Subcutaneous adipose tissue (tissue), 4 donors: ENCODE measurements around the gene QDPR. TPM values are rescaled to one million over a fixed set of nuclear protein-coding genes. Genes with fewer than 3 reads are reported as not detected.

Experiments used
- total RNA-seq, 4 donors: library from RNA; depleted of rRNA; stranded (reverse); fragments of >200 nt; gene quantifications; one replicate each; pipeline ENCODE4 v1.1.0, GENCODE V29; 2016
- TF ChIP-seq, protein P1 (sequence below): fragments of 450-650 bp; IDR thresholded peaks from one replicate; pipeline ENCODE4 v1.5.1; 2016; ENCODE audit warnings: low read depth, mild to moderate bottlenecking, control low read depth, antibody characterized with exemption, moderate library complexity

QDPR gene
- total RNA-seq, 4 donors from 2014 or later: 13.9 to 50.9 (median 34.9) TPM

DNA sequence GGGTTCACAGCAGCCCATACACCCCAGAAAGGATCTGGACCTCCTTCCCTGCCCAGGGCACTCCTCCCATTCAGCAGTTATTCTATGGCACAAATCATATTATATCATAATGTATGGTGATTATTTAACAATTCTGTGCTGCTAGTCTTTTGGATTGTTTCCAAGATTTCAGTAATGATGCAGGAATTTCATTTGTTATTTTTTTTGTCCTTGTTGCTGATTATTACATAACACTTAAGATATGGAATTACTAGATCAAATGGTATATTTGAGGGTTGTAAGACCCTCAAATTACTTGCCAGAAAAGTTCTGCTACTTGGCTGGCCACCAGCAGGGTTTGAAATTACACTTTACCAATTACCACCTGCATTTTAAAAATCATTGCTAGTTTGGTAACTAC lies 36.4 kb downstream of the QDPR start:
- TF ChIP-seq, protein P1, sequence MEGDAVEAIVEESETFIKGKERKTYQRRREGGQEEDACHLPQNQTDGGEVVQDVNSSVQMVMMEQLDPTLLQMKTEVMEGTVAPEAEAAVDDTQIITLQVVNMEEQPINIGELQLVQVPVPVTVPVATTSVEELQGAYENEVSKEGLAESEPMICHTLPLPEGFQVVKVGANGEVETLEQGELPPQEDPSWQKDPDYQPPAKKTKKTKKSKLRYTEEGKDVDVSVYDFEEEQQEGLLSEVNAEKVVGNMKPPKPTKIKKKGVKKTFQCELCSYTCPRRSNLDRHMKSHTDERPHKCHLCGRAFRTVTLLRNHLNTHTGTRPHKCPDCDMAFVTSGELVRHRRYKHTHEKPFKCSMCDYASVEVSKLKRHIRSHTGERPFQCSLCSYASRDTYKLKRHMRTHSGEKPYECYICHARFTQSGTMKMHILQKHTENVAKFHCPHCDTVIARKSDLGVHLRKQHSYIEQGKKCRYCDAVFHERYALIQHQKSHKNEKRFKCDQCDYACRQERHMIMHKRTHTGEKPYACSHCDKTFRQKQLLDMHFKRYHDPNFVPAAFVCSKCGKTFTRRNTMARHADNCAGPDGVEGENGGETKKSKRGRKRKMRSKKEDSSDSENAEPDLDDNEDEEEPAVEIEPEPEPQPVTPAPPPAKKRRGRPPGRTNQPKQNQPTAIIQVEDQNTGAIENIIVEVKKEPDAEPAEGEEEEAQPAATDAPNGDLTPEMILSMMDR: no peak

DNA sequence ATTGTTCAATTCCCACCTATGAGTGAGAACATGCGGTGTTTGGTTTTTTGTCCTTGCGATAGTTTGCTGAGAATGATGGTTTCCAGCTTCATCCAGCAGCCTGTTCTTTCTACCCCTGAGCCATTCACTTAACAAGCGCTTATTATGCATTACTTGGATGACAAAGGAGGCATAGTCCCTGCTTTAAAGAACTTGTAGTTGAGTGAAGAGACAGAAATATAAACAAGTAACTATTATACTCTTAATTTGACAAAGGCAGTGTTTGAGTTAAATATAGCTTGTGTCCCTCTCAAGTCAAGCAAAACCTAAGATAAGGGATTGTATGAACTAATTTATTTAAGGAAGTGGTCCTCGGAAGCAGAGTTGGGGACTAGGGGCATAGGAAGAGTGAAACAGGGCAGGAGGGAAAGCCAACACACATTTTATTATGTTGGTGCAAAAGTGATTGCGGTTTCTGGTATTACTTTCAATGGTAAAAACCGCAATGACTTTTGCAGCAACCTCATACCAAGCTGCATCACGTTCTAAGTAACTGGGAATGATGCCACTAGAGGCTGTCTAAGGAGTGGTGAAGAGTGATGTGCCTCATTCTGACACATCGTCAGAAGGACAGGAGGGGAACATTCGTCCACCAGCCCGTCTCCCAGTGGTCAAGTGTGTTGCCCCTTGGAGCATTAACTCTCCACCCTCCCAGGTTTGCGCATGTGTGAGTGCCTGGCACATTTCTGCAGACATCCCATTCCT lies 41.8 kb downstream of the QDPR start:
- TF ChIP-seq, protein P1: no peak

GRCh38 chr4:17468619-17469221 lies 43.2 kb downstream of the QDPR start:
- TF ChIP-seq, protein P1: no peak

DNA sequence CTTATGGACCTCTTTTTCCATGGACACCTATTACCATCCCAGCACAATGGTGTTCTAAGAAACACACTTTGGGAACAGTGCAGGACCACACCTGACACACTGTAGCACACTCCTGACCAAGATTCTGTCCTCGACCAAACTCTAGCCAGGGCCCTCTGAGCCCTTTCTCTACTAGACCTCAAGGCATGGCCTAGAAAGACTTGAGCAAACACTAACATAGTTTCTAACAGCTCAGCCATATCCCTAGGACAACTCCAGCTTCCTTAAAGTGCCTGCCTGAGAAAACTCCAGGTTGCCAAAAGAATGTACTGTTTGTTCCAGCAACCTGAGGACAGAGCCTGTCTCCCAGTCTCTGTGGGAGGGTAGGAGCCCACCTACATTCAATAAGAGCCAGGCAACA lies 48.3 kb downstream of the QDPR start:
- TF ChIP-seq, protein P1: no peak

- TF ChIP-seq, protein P1: no peak
Observed at GRCh38 chr4:17450269-17450804, 61.6 kb downstream of the QDPR start.

GRCh38 chr4:17448689-17449088 lies 63.2 kb downstream of the QDPR start:
- TF ChIP-seq, protein P1: no peak

DNA sequence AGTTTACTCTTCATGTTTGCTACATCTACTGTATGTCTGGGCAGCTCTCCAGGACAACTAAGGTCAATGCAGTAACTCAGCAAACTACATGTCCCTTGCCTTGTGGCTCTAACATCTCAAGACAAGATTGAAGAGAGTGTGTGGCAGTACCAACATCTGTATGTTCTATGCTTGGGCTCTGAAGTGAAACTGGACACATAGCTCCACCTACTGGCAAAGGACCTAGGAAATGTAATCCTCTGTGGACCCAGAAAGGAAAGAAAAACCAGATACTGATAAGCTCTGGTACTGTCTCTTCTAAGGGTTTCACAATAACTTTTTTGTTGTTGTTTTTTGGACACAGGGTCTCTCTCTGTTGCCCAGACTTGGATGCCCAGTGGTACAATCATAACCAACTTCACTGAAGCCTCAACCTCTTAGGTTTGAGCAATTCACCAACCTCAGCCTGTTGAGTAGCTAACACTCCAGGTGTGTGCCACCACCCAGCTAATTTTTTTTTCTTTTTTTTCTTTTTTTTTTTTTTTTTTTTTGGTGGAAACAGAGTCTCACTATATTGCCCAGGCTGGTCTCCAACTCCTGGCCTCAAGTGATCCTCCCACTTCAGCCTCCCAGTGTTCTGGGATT lies 64.1 kb downstream of the QDPR start:
- TF ChIP-seq, protein P1: no peak
